ENCODE data around the gene PCNX4. TPM values are rescaled to one million over a fixed set of nuclear protein-coding genes. Genes with fewer than 3 reads are reported as not detected.
A peak's percentile ranks its signal among the peaks of the same experiment; 100 is the strongest.

The PCNX4 gene
- total RNA-seq, 4 donors from 2014 or later: 11.3 to 42.8 (median 34.8) TPM

DNA sequence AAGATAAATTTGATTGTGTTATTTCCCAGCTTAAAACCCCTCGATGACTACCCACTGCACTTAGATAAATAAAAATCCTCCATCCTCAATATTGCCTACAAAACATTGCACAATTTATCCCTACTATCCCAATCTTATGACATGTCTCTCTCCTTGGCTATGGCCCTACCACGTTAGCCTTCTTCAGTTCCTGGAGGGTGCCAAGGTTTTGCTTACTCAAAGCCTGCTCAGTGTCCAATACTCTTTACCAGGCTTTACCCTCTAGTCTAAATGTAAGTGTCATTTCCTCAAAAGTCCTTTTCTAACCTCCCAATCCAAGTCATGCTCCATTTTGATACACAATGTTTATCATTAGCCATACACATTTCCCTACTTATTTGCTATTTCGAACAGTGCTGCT lies 122.3 kb downstream of the PCNX4 start:
- Histone ChIP-seq H3K9me3 (no peaks in the 10 kb centered on the region), H3K27me3 (no peaks in the 10 kb centered on the region), H3K4me3 (no peak overlapping the region), H3K4me1 (peaks cover 37 to 39% of the 10 kb centered on the region in 2 donors), H3K36me3 (no peaks in the 10 kb centered on the region), H3K27ac (peak overlapping the region in 1 of 4 donors; percentile 62)
- in situ Hi-C loops (cut with MboI; ENCODE audit: low sequenced_read_pairs in 4 of 4): loop anchor here in 1 of 4 donors (25.0 kb wide), 1 partner anchor 98 kb away; no protein-coding TSS in a partner anchor
- no peak for TF ChIP-seq POLR2A (IDR thresholded peaks at IDR 0.05)
- TF ChIP-seq, protein P1, sequence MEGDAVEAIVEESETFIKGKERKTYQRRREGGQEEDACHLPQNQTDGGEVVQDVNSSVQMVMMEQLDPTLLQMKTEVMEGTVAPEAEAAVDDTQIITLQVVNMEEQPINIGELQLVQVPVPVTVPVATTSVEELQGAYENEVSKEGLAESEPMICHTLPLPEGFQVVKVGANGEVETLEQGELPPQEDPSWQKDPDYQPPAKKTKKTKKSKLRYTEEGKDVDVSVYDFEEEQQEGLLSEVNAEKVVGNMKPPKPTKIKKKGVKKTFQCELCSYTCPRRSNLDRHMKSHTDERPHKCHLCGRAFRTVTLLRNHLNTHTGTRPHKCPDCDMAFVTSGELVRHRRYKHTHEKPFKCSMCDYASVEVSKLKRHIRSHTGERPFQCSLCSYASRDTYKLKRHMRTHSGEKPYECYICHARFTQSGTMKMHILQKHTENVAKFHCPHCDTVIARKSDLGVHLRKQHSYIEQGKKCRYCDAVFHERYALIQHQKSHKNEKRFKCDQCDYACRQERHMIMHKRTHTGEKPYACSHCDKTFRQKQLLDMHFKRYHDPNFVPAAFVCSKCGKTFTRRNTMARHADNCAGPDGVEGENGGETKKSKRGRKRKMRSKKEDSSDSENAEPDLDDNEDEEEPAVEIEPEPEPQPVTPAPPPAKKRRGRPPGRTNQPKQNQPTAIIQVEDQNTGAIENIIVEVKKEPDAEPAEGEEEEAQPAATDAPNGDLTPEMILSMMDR (IDR thresholded peaks at IDR 0.05 in 4 of 5, conservative IDR thresholded peaks at IDR 0.05 in 1 of 5): no peak
- ATAC-seq (no peak), DNase-seq (no peak)
- intact Hi-C loops (cut with DNase I; ENCODE audit: low total_unique reads): no loop called here

DNA sequence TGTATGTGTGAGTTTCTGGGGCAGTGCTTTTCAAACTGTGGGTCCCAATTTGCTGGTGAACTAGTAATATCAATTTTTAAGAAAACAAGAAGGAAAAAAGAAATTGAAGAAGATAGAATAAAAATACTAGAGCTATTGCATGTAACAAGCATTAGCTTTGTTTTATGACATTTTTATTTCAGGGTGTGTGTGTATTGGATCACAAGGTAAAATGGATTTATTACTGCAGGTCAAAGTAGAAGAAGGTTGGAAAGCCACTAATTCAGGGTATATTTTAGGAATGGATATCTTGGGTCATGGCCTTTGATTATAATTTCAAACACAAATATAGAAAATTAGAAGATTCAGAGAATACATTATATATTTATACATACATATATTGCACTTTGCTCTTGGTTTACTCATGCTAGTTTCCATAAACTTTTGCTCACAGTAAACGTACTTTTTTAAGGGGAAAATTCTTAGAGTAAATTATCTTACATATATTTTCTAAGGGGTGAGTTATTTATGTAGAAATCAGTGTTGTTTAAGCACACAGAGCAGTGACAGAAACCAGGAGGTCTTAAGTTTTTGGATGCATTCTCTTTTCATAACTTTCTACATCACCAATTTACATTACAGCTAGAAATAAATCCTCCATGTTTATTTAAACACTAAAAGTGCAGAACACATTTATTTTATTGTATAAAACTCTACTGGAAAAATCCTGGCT lies 122.8 kb downstream of the PCNX4 start:
- intact Hi-C loops (cut with DNase I; ENCODE audit: low total_unique reads) (no loop called here), in situ Hi-C loops (cut with MboI; ENCODE audit: low sequenced_read_pairs in 4 of 4) (loop anchor here in 1 of 4 donors (25.0 kb wide), 1 partner anchor 98 kb away; no protein-coding TSS in a partner anchor)
- H3K9me3 ChIP-seq: no peaks in the 10 kb centered on the region
- peak overlapping the region in 2 of 4 donors; percentile 6 to 62 for H3K27ac ChIP-seq
- no peaks in the 10 kb centered on the region for H3K27me3 ChIP-seq
- H3K4me1 ChIP-seq: peaks cover 39 to 41% of the 10 kb centered on the region in 2 donors
- no peaks in the 10 kb centered on the region for H3K36me3 ChIP-seq
- DNase-seq (no peak), ATAC-seq (no peak)
- H3K4me3 ChIP-seq: no peak overlapping the region
- TF ChIP-seq, protein P1 (IDR thresholded peaks at IDR 0.05 in 4 of 5, conservative IDR thresholded peaks at IDR 0.05 in 1 of 5): no peak
- TF ChIP-seq POLR2A (IDR thresholded peaks at IDR 0.05): no peak

DNA sequence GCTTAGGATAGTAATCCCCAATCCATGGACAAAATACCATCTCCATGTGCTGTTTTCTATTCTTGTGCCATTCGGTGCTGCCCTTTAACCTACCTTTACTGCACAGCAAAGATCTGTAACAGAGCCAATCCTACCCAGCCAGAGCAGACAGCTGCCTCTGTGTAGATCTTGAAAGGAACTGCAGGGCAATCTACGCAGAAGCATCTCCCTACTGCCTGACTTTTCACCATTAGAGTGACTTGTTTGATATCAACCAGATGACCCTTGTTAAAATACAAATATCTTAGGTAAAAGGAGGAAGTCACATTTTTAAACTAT lies 123.4 kb downstream of the PCNX4 start:
- peak in 1 of 2 donors; percentile 39 for DNase-seq
- Histone ChIP-seq H3K27ac (peak overlapping the region in 3 of 4 donors; percentile 6 to 62 (median 29)), H3K4me3 (no peak overlapping the region), H3K36me3 (no peaks in the 10 kb centered on the region), H3K27me3 (no peaks in the 10 kb centered on the region), H3K4me1 (peaks cover 42 to 45% of the 10 kb centered on the region in 2 donors), H3K9me3 (no peaks in the 10 kb centered on the region)
- in situ Hi-C loops (cut with MboI; ENCODE audit: low sequenced_read_pairs in 4 of 4) (loop anchor here in 1 of 4 donors (25.0 kb wide), 1 partner anchor 97 kb away; no protein-coding TSS in a partner anchor), intact Hi-C loops (cut with DNase I; ENCODE audit: low total_unique reads) (no loop called here)
- TF ChIP-seq POLR2A (IDR thresholded peaks at IDR 0.05): no peak
- TF ChIP-seq, protein P1 (IDR thresholded peaks at IDR 0.05 in 4 of 5, conservative IDR thresholded peaks at IDR 0.05 in 1 of 5): no peak
- peak; percentile 58 to 87 for ATAC-seq

- Histone ChIP-seq H3K4me3 (no peak overlapping the region), H3K27ac (peak overlapping the region in 3 of 4 donors; percentile 6 to 62 (median 29)), H3K9me3 (no peaks in the 10 kb centered on the region), H3K27me3 (no peaks in the 10 kb centered on the region), H3K36me3 (no peaks in the 10 kb centered on the region), H3K4me1 (peaks cover 45 to 46% of the 10 kb centered on the region in 2 donors)
- ATAC-seq: peak in 1 of 2 donors; percentile 20
- TF ChIP-seq, protein P1 (IDR thresholded peaks at IDR 0.05 in 4 of 5, conservative IDR thresholded peaks at IDR 0.05 in 1 of 5): no peak
- TF ChIP-seq POLR2A (IDR thresholded peaks at IDR 0.05): no peak
- in situ Hi-C loops (cut with MboI; ENCODE audit: low sequenced_read_pairs in 4 of 4): loop anchor here in 1 of 4 donors (25.0 kb wide), 1 partner anchor 97 kb away; no protein-coding TSS in a partner anchor
- intact Hi-C loops (cut with DNase I; ENCODE audit: low total_unique reads): no loop called here
- DNase-seq: no peak
Measured at GRCh38 chr14:60215520-60216420, 124.0 kb downstream of the PCNX4 start.
